A549 (cell line): ENCODE measurements around the gene RASGRP2. TPM values are rescaled to one million over a fixed set of nuclear protein-coding genes. Genes with fewer than 3 reads are reported as not detected.

Experiments used
- ATAC-seq, 2 experiments: fragments of 200-7000 bp in 1 of 2; fragments of >200 bp in 1 of 2; cut with Nextera tagmentation in 1 of 2; cut with Tn5 transposase in 1 of 2; 3 replicates each; pipeline versions ENCODE4 v1.8.0 to v1.9.1; 2018 to 2020; ENCODE audit warnings: mild to moderate bottlenecking in 1 of 2, moderate library complexity in 1 of 2
- CTCF ChIA-PET: fragments of 300-600 bp; sonication (Branson Sonifier 250); formaldehyde crosslinking; extraction: SDS; loops from one replicate; lab custom pipeline; 2021; ENCODE audit warnings: antibody characterized with exemption, inconsistent platforms; lab: Yijun Ruan, JAX
- POLR2A ChIA-PET: fragments of 350-600 bp; formaldehyde crosslinking; extraction: SDS; loops from one replicate; lab custom pipeline; 2021; ENCODE audit warnings: antibody characterized with exemption, inconsistent platforms; lab: Yijun Ruan, JAX
- DNase-seq, 2 experiments: peaks; one replicate each; pipeline versions ENCODE4 v3.0.0 to v3.0.0-alpha.2; 2011 to 2016; ENCODE audit warnings: low read depth in 1 of 2, low spot score in 1 of 2
- FAIRE-seq: peaks from 2 replicates; lab custom pipeline; 2011; peaks lifted over from hg19 to GRCh38; lab: Jason Lieb, UNC
- H3K27ac ChIP-seq, 2 experiments: fragments of >200 bp; sonication (Bioruptor Twin); formaldehyde crosslinking; 3 replicates each; pipeline ENCODE4 v1.5.1; 2016 to 2017
- H3K4me1 ChIP-seq: fragments of >200 bp; sonication (Bioruptor Twin); formaldehyde crosslinking; 3 replicates; pipeline ENCODE4 v1.6.1; 2016
- H3K4me2 ChIP-seq: fragments of >200 bp; sonication (Bioruptor Twin); formaldehyde crosslinking; 3 replicates; pipeline ENCODE4 v1.6.1; 2016
- H3K4me3 ChIP-seq: fragments of >200 bp; sonication (Bioruptor Twin); formaldehyde crosslinking; 3 replicates; pipeline ENCODE4 v1.5.1; 2016
- H3K9me3 ChIP-seq: fragments of >200 bp; sonication (Bioruptor Twin); formaldehyde crosslinking; 3 replicates; pipeline ENCODE4 v1.6.1; 2016
- CBX2 ChIP-seq: fragments of 200-600 bp; sonication (generic); IDR thresholded peaks from 2 replicates; pipeline ENCODE4 v1.6.1; 2016; ENCODE audit warnings: low read depth, mild to moderate bottlenecking, borderline replicate concordance
- HOXA7 ChIP-seq: fragments of 250-450 bp; sonication (Bioruptor Pico); IDR thresholded peaks from 2 replicates; pipeline ENCODE4 v1.5.0; 2020; ENCODE audit warnings: mild to moderate bottlenecking, moderate library complexity
- HOXB5 ChIP-seq: fragments of 250-450 bp; sonication (Bioruptor Pico); IDR thresholded peaks from 2 replicates; pipeline ENCODE4 v1.5.0; 2020; ENCODE audit warnings: mild to moderate bottlenecking, moderate library complexity
- JUN ChIP-seq, 2 experiments: fragments of >200 bp; sonication (Bioruptor Twin); formaldehyde crosslinking; IDR thresholded peaks; 2 replicates in 1 of 2; 3 replicates in 1 of 2; pipeline ENCODE4 v1.6.1; 2016 to 2017
- NFE2L2 ChIP-seq: fragments of 150-350 bp; conservative IDR thresholded peaks from 2 replicates; pipeline ENCODE4 v1.6.1; 2014; ENCODE audit warnings: low read length
- RAD21 ChIP-seq, 2 experiments: fragments of >200 bp in 1 of 2; sonication (Bioruptor Twin) in 1 of 2; formaldehyde crosslinking in 1 of 2; IDR thresholded peaks in 1 of 2; conservative IDR thresholded peaks in 1 of 2; 2 replicates in 1 of 2; 3 replicates in 1 of 2; pipeline ENCODE4 v1.6.1; 2012 to 2018; ENCODE audit warnings: inconsistent platforms in 1 of 2
- SMC3 ChIP-seq: fragments of >200 bp; sonication (Bioruptor Twin); formaldehyde crosslinking; IDR thresholded peaks from 3 replicates; pipeline ENCODE4 v1.6.1; 2018; ENCODE audit warnings: inconsistent platforms
- SREBF2 ChIP-seq: fragments of 450-650 bp; IDR thresholded peaks from 2 replicates; pipeline ENCODE4 v1.6.1; 2014; ENCODE audit warnings: mild to moderate bottlenecking, moderate library complexity
- ZSCAN20 ChIP-seq: fragments of 250-450 bp; sonication (Bioruptor Pico); IDR thresholded peaks from 2 replicates; pipeline ENCODE4 v1.8.0; 2022; ENCODE audit warnings: mild to moderate bottlenecking, moderate library complexity
- WGBS: methylation state at CpG from one replicate; pipeline ENCODE4 v1.1.6; 2017; ENCODE audit errors: missing lambda C conversion rate; 5-methylcytosine and 5-hydroxymethylcytosine counted together
- polyA plus RNA-seq, 4 experiments: library from polyadenylated mRNA; depleted of rRNA in 3 of 4; stranded (reverse); fragments of >200 nt; fragmentation: RNase III in 1 of 4; extraction: RNeasy Plus Mini Kit Qiagen cat#74134 plus additional on column Dnase treatment in 1 of 4; gene quantifications; 2 replicates in 3 of 4; 3 replicates in 1 of 4; pipeline ENCODE4 v1.2.3, GENCODE V29; 2011 to 2017
- TF ChIP-seq, protein P1 (sequence below): fragments of >200 bp; sonication (Bioruptor Twin); formaldehyde crosslinking; IDR thresholded peaks from 3 replicates; pipeline ENCODE4 v1.5.1; 2016
- TF ChIP-seq, protein P2 (sequence below): fragments of >200 bp; sonication (Bioruptor Twin); formaldehyde crosslinking; IDR thresholded peaks from 2 replicates; pipeline ENCODE4 v1.6.1; 2016
- TF ChIP-seq, protein P3 (sequence below): fragments of 250-450 bp; sonication (Bioruptor Pico); IDR thresholded peaks from 2 replicates; pipeline ENCODE4 v1.5.0; 2020; ENCODE audit warnings: low read depth, mild to moderate bottlenecking, moderate library complexity

Gene RASGRP2
- polyA plus RNA-seq, 2 of the 4 experiments (the other 2 are of a cell fraction) = 0.88 to 0.89 TPM

DNA sequence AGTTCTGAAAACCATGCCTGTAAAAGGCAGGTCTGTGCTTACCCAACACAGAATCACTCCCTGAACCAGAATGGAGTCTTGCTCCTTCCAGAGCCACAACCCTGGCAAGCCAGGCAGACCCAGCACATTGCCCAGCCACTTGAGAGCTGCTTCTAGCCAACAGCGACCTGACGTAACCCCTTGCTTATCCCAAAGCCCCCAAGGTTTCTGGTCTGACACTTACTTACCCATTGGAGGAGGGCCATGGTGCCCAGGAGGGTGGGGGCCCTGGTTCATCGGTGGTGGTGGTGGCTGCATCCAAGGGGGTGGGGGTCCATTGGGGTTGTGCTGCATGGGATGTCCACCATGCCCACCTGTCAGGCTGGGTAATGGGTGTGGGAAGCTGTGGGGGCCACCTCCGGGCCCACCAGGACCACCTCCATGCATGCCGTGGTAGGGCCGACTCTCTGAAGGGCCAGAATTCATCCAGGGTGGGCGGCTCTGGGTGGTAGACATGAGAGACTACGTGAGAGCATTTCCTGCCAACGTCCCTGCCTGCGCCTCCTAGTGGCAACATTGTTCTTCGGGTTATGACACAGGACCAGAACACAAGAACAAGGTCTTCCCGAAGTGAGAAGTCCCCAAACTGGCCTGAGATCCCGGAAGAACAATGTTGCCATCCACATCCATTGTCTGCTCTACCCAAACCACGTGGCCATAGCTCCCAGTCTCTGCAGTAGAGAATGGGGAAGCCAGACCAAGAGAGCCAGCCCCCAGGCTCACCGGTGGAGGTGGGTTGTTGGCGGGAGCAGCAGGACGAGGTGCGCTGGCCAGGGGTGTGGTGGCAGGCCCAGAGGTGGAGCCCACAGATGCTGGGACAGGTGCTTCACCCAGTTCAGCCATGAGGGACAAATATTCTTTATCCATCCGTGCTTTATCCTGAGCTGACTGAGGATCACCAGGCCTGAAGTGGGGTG is 23.7 kb upstream of the RASGRP2 start:
- Histone ChIP-seq H3K4me3 (no peak overlapping the region), H3K9me3 (no peaks in the 10 kb centered on the region), H3K27ac (no peak overlapping the region), H3K4me1 (peaks cover 10% of the 10 kb centered on the region; the same call in 2 of the 3 replicates), H3K4me2 (no peak overlapping the region)
- ATAC-seq (peak; percentile 66 to 79; a peak in 5 of 6 replicates), FAIRE-seq (no peak), DNase-seq (peak in 1 of 2 experiments; percentile 82)
- WGBS = 52% methylated on average over 17 of the region's 19 CpGs
- no peak for TF ChIP-seq HOXB5
- TF ChIP-seq RAD21 (conservative IDR thresholded peaks at IDR 0.05 in 1 of 2, IDR thresholded peaks at IDR 0.05 in 1 of 2) = 0 out of 5 replicates have a peak, but pooled peaks of 1 of the 2 experiments have one; percentile 14
- TF ChIP-seq, protein P1, sequence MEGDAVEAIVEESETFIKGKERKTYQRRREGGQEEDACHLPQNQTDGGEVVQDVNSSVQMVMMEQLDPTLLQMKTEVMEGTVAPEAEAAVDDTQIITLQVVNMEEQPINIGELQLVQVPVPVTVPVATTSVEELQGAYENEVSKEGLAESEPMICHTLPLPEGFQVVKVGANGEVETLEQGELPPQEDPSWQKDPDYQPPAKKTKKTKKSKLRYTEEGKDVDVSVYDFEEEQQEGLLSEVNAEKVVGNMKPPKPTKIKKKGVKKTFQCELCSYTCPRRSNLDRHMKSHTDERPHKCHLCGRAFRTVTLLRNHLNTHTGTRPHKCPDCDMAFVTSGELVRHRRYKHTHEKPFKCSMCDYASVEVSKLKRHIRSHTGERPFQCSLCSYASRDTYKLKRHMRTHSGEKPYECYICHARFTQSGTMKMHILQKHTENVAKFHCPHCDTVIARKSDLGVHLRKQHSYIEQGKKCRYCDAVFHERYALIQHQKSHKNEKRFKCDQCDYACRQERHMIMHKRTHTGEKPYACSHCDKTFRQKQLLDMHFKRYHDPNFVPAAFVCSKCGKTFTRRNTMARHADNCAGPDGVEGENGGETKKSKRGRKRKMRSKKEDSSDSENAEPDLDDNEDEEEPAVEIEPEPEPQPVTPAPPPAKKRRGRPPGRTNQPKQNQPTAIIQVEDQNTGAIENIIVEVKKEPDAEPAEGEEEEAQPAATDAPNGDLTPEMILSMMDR = peak; percentile 74
- TF ChIP-seq, protein P2, sequence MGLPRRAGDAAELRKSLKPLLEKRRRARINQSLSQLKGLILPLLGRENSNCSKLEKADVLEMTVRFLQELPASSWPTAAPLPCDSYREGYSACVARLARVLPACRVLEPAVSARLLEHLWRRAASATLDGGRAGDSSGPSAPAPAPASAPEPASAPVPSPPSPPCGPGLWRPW = no peak
- TF ChIP-seq SMC3 = peak; percentile 35; the same call in 1 of the 3 replicates
- TF ChIP-seq NFE2L2 = no peak
- TF ChIP-seq JUN (IDR thresholded peaks at IDR 0.05) = peak in 1 of 2 experiments; percentile 25; a peak in 1 of 5 replicates
- POLR2A ChIA-PET = interaction anchor here (3.4 kb wide), 1 partner anchor 11 kb away, joined by 10 read pairs; the partner anchor contains the start of gene SF1
- CTCF ChIA-PET = interaction anchor here (0.9 to 7.1 kb wide), 11 partner anchors 9 to 499 kb away, joined by 3 to 73 read pairs (median 4); partner anchors contain the start of genes PYGM and SF1

DNA sequence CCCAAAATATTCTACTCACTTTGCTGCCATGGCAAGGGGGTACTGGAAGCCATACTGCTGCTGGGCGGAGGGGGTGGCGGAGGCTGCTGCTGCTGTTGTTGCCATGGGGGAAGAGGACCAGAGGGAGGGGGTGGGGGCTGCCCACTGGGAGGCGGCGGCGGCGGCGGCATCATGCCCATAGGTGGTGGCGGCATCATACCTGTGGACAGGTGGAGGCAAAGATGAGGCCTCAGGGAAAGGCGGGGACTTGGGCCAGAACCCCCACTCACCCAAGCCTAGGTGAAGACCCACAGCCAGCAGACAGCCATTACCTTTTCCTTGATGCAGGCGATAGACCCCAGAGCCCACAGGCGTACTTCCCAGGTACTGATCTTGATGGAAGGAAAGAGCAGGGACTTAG is 22.9 kb upstream of the RASGRP2 start:
- H3K4me1 ChIP-seq = peaks cover 5% of the 10 kb centered on the region; the same call in 1 of the 3 replicates
- H3K4me2 ChIP-seq = no peak overlapping the region
- ATAC-seq (no peak), FAIRE-seq (no peak), DNase-seq (no peak)
- CTCF ChIA-PET = interaction anchor here (1.7 to 7.1 kb wide), 5 partner anchors 8 to 19 kb away, joined by 5 to 73 read pairs (median 12); partner anchors contain the start of genes PYGM and SF1
- POLR2A ChIA-PET = interaction anchor here (3.4 kb wide), 1 partner anchor 12 kb away, joined by 10 read pairs; the partner anchor contains the start of gene SF1
- no peaks in the 10 kb centered on the region for H3K9me3 ChIP-seq
- no peak for TF ChIP-seq ZSCAN20 (CRISPR knock-in tag)
- TF ChIP-seq CBX2 = no peak
- TF ChIP-seq SREBF2 = no peak
- no peak for TF ChIP-seq HOXB5
- no peak overlapping the region for H3K4me3 ChIP-seq
- H3K27ac ChIP-seq = no peak overlapping the region
- WGBS = 98% methylated on average over 9 of the region's 11 CpGs

DNA sequence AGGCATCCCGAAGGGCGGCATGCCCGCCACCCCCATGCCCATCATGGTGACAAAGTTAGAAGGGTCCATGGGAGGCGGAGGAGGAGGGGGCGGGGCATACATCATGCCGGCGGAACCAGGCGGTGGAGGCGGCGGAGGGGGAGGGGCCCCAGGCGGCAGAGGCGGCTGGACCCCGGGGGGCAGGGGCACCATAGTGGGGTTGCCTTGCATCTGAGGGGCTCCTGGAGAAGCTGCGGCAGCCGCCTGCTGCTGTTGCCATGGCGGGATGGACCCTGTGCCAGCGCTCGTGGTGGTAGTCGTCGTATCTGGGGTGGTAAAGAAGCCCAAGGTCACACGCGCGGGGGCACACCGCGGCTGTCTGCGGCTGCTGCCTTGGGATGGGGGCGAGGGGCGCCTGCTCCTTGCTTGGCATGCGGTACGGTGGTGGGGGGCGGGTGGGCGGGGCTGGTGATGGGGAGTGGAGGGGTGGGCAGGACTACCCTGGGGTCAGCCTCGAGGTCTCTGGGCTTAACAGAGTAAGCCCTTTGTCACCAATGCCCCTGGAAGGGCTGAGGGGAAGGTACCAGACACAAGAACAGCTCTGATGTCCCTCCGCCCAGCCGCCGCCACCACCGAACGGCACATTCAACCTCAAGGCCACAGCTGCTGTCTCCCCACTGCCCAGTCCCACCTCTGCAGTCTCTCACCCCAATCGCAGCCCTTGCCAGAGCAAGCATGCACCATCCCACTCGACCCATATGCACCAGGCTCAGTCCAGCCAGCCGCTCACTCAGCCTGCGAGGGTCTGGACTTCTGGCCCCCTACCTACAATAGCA is 22.1 kb upstream of the RASGRP2 start:
- CTCF ChIA-PET = interaction anchor here (1.2 to 7.1 kb wide), 4 partner anchors 8 to 26 kb away, joined by 3 to 73 read pairs (median 16); partner anchors contain the start of genes PYGM, RASGRP2 and SF1
- DNase-seq (no peak), ATAC-seq (no peak), FAIRE-seq (no peak)
- 96% methylated on average over 28 of the region's 42 CpGs for WGBS
- Histone ChIP-seq H3K4me3 (no peak overlapping the region), H3K4me1 (peaks cover 5% of the 10 kb centered on the region; the same call in 1 of the 3 replicates), H3K4me2 (no peak overlapping the region), H3K27ac (no peak overlapping the region), H3K9me3 (no peaks in the 10 kb centered on the region)
- TF ChIP-seq, protein P3, sequence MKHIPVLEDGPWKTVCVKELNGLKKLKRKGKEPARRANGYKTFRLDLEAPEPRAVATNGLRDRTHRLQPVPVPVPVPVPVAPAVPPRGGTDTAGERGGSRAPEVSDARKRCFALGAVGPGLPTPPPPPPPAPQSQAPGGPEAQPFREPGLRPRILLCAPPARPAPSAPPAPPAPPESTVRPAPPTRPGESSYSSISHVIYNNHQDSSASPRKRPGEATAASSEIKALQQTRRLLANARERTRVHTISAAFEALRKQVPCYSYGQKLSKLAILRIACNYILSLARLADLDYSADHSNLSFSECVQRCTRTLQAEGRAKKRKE (CRISPR knock-in tag) = no peak
- 0 out of 2 replicates have a peak, but pooled peaks have one; percentile 34 for TF ChIP-seq HOXA7 (CRISPR knock-in tag)
- POLR2A ChIA-PET = interaction anchor here (3.4 kb wide), 1 partner anchor 13 kb away, joined by 10 read pairs; the partner anchor contains the start of gene SF1
